ENCODE results near the gene COL17A1. TPM values are rescaled to one million over a fixed set of nuclear protein-coding genes. Genes with fewer than 3 reads are reported as not detected.

COL17A1 gene
- total and polyA plus RNA-seq, 9 of the 15 experiments (the other 6 are each of a cell fraction or from before 2014, with no cell fraction given), result not detected

GRCh38 chr10:104032144-104032775 is 53.4 kb downstream of the COL17A1 start (continued):
- TF ChIP-seq USF1 (CRISPR knock-in tag; IDR thresholded peaks at IDR 0.05), result no peak
- no peak for TF ChIP-seq NCOA6 (IDR thresholded peaks at IDR 0.05)
- no peak for TF ChIP-seq MEF2D (tag; conservative IDR thresholded peaks at IDR 0.05; ENCODE audit: low read depth)
- no peak for TF ChIP-seq TAF15 (IDR thresholded peaks at IDR 0.05; ENCODE audit: low read depth, low read length)
- TF ChIP-seq KHSRP (IDR thresholded peaks at IDR 0.05), result no peak
- TF ChIP-seq ELK3 (CRISPR knock-in tag; IDR thresholded peaks at IDR 0.05), result no peak
- no peak for TF ChIP-seq RBM15 (IDR thresholded peaks at IDR 0.05; ENCODE audit: insufficient read depth, low read length)
- TF ChIP-seq PURB (CRISPR knock-in tag; IDR thresholded peaks at IDR 0.05; ENCODE audit: low read depth), result no peak
- no peak for TF ChIP-seq SLC30A9 (CRISPR knock-in tag; IDR thresholded peaks at IDR 0.05)
- no peak for TF ChIP-seq RBM14 (IDR thresholded peaks at IDR 0.05; ENCODE audit: borderline replicate concordance, insufficient read depth, low read depth, low read length)
